ENCODE measurements around the gene NT5DC4.

Gene NT5DC4

DNA sequence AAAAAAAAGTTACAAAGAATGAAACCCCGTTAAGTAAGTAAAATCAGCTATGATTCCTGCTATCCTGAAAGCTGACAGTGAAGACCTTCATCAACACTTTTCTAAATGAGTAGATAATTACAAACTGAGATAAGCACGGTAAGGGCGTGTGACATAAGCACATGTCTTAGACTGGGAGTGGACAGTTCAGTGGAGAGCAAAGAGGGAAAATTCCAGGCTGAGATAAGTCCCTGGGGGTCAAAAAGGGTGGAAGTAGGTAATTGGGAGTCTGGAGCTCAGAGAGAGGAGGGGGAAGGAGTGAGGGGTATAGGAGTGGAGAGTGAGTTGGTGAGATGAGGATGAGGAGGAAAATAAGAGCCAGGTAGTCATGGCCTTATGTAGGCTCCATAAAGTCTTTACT is 67.8 kb downstream of the NT5DC4 start:
- no peak for DNase-seq
